Left ventricle myocardium inferior (tissue), 1 donor: ENCODE measurements around the gene SIPA1. TPM values are rescaled to one million over a fixed set of nuclear protein-coding genes. Genes with fewer than 3 reads are reported as not detected.

ENCODE experiments used
- DNase-seq: peaks from one replicate; pipeline ENCODE4 v3.0.0-alpha.2; 2020
- H3K27ac ChIP-seq: fragments of 200-600 bp; replicated peaks from 2 replicates; pipeline ENCODE4 v1.8.0; 2021
- H3K27me3 ChIP-seq: fragments of 200-600 bp; 2 replicates; pipeline ENCODE4 v1.8.0; 2021; ENCODE audit warnings: low read depth
- H3K36me3 ChIP-seq: fragments of 200-600 bp; 2 replicates; pipeline ENCODE4 v1.8.0; 2021
- H3K4me1 ChIP-seq: fragments of 200-600 bp; 2 replicates; pipeline ENCODE4 v1.8.0; 2021
- H3K4me3 ChIP-seq: fragments of 200-600 bp; 2 replicates; pipeline ENCODE4 v1.8.0; 2021; ENCODE audit warnings: mild to moderate bottlenecking, moderate library complexity
- H3K9me3 ChIP-seq: fragments of 200-600 bp; replicated peaks from 2 replicates; pipeline ENCODE4 v1.8.0; 2021
- CTCF ChIP-seq: fragments of 200-600 bp; IDR thresholded peaks from 2 replicates; pipeline ENCODE4 v1.8.0; 2021; ENCODE audit warnings: antibody characterized with exemption, mild to moderate bottlenecking, borderline replicate concordance
- intact Hi-C: fragments of 100-400 bp; cut with micrococcal nuclease; formaldehyde crosslinking; loops from one replicate; pipeline ENCODE4 v1.11.0; 2022
- total RNA-seq: library from RNA; stranded (reverse); fragmentation: NEBNext Ultra II Directional; extraction: Animal tissue kit (Norgen Biotek cat#: 25700); gene quantifications from one replicate; pipeline ENCODE4 v1.2.1, GENCODE V29; 2021
- donor health status: DM: no; HTN: yes; CAD: no; lungs with severe emphysema.

Gene SIPA1
- total RNA-seq, 1 donor from 2014 or later: 21.0 TPM

- H3K4me3 ChIP-seq: no peak overlapping the region
- DNase-seq: no peak
- H3K9me3 ChIP-seq: no peaks in the 10 kb centered on the region
- no peak for TF ChIP-seq CTCF
- intact Hi-C loops: no loop called here
- peaks cover 24% of the 10 kb centered on the region for H3K4me1 ChIP-seq
- H3K27me3 ChIP-seq: no peaks in the 10 kb centered on the region
- peaks cover 95% of the 10 kb centered on the region for H3K36me3 ChIP-seq
- H3K27ac ChIP-seq: no peak overlapping the region
Measured at GRCh38 chr11:65629579-65629978, 8.3 kb upstream of the SIPA1 start.

GRCh38 chr11:65630215-65630614, 7.7 kb upstream of the SIPA1 start:
- intact Hi-C loops: no loop called here
- Histone ChIP-seq H3K27ac (peak overlapping the region; percentile 1), H3K9me3 (no peaks in the 10 kb centered on the region), H3K36me3 (peaks cover 95% of the 10 kb centered on the region), H3K4me3 (no peak overlapping the region), H3K4me1 (peaks cover 24% of the 10 kb centered on the region), H3K27me3 (no peaks in the 10 kb centered on the region)
- peak; percentile 68 for DNase-seq
- no peak for TF ChIP-seq CTCF

GRCh38 chr11:65633390-65634108, 4.4 kb upstream of the SIPA1 start:
- Histone ChIP-seq H3K4me1 (peaks cover 36% of the 10 kb centered on the region), H3K27ac (no peak overlapping the region), H3K4me3 (no peak overlapping the region), H3K27me3 (no peaks in the 10 kb centered on the region), H3K9me3 (no peaks in the 10 kb centered on the region), H3K36me3 (peaks cover 86% of the 10 kb centered on the region)
- intact Hi-C loops: no loop called here
- DNase-seq: no peak
- no peak for TF ChIP-seq CTCF

- H3K27me3 ChIP-seq: no peaks in the 10 kb centered on the region
- no peak for TF ChIP-seq CTCF
- peaks cover 41% of the 10 kb centered on the region for H3K4me1 ChIP-seq
- intact Hi-C loops: no loop called here
- peaks cover 80% of the 10 kb centered on the region for H3K36me3 ChIP-seq
- no peak for DNase-seq
- no peaks in the 10 kb centered on the region for H3K9me3 ChIP-seq
- H3K4me3 ChIP-seq: no peak overlapping the region
- H3K27ac ChIP-seq: no peak overlapping the region
Measured at GRCh38 chr11:65634109-65634436, 3.8 kb upstream of the SIPA1 start.

- H3K27me3 ChIP-seq: no peaks in the 10 kb centered on the region
- no peak for DNase-seq
- H3K9me3 ChIP-seq: no peaks in the 10 kb centered on the region
- peaks cover 45% of the 10 kb centered on the region for H3K4me1 ChIP-seq
- no peak overlapping the region for H3K27ac ChIP-seq
- peaks cover 77% of the 10 kb centered on the region for H3K36me3 ChIP-seq
- intact Hi-C loops: no loop called here
- no peak overlapping the region for H3K4me3 ChIP-seq
- no peak for TF ChIP-seq CTCF
Measured at GRCh38 chr11:65634440-65634839, 3.5 kb upstream of the SIPA1 start.
